GM12878 (cell line): ENCODE measurements around the gene SWSAP1.

Source experiments
- CEBPB ChIP-seq, 2 experiments: fragments of 150-350 bp in 1 of 2; IDR thresholded peaks; 2 replicates each; pipeline ENCODE4 v1.6.1; 2012 to 2014; ENCODE audit warnings: low read depth in 2 of 2, low read length in 2 of 2, borderline replicate concordance in 1 of 2, inconsistent platforms in 1 of 2
- CEBPZ ChIP-seq: fragments of 150-350 bp; IDR thresholded peaks from 2 replicates; pipeline ENCODE4 v1.6.1; 2016; ENCODE audit warnings: low read depth, low read length
- CTCF ChIP-seq, 3 experiments: IDR thresholded peaks in 2 of 3; conservative IDR thresholded peaks in 1 of 3; 2 replicates each; pipeline ENCODE4 v1.5.1; 2011; ENCODE audit warnings: low read depth in 3 of 3, low read length in 3 of 3, mild to moderate bottlenecking in 3 of 3, control low read depth in 2 of 3, moderate library complexity in 2 of 3, inconsistent platforms in 1 of 3, mixed read lengths in 1 of 3; ENCODE audit not compliant: control insufficient read depth in 2 of 3, insufficient read depth in 1 of 3; ENCODE audit errors: extremely low read depth in 1 of 3
- EED ChIP-seq: sonication (generic); IDR thresholded peaks from 2 replicates; pipeline ENCODE4 v1.6.1; 2016; ENCODE audit warnings: antibody characterized with exemption, low read depth
- FOXM1 ChIP-seq: IDR thresholded peaks from 2 replicates; pipeline ENCODE4 v1.6.1; 2012; ENCODE audit warnings: low read depth, mild to moderate bottlenecking, inconsistent platforms, low read length, moderate library complexity
- GABPA ChIP-seq: IDR thresholded peaks from 2 replicates; pipeline ENCODE4 v1.6.1; 2014; ENCODE audit warnings: antibody characterized with exemption, low read depth, mild to moderate bottlenecking, inconsistent platforms
- KDM1A ChIP-seq: fragments of 200-600 bp; sonication (generic); IDR thresholded peaks from 2 replicates; pipeline ENCODE4 v1.6.1; 2016; ENCODE audit warnings: borderline replicate concordance
- MYC ChIP-seq: IDR thresholded peaks from 2 replicates; pipeline ENCODE4 v1.6.1; 2011; ENCODE audit warnings: mild to moderate bottlenecking, low read length, moderate library complexity, inconsistent platforms; ENCODE audit not compliant: insufficient read depth, insufficient replicate concordance, insufficient read length, severe bottlenecking
- YBX1 ChIP-seq: fragments of 450-650 bp; IDR thresholded peaks from 2 replicates; pipeline ENCODE4 v1.6.1; 2016; ENCODE audit warnings: antibody characterized with exemption
- YY1 ChIP-seq: IDR thresholded peaks from 2 replicates; pipeline ENCODE4 v1.6.1; 2011; ENCODE audit warnings: low read depth, mild to moderate bottlenecking, low read length
- ZNF24 ChIP-seq: fragments of 450-650 bp; IDR thresholded peaks from 2 replicates; pipeline ENCODE4 v1.6.1; 2017; ENCODE audit warnings: antibody characterized with exemption, mild to moderate bottlenecking
- TF ChIP-seq, protein P1 (sequence below): IDR thresholded peaks from 2 replicates; pipeline ENCODE4 v1.6.1; 2011; ENCODE audit warnings: low read depth, low read length, improper control_type of control experiment, borderline replicate concordance
- TF ChIP-seq, protein P2 (sequence below): IDR thresholded peaks from 2 replicates; pipeline ENCODE4 v1.6.1; 2011; ENCODE audit warnings: low read depth, mild to moderate bottlenecking, low read length, moderate library complexity, borderline replicate concordance; ENCODE audit errors: extremely low read depth
- TF ChIP-seq, protein P3 (sequence below): fragments of 450-650 bp; formaldehyde crosslinking; IDR thresholded peaks from 2 replicates; pipeline ENCODE4 v1.4.0; 2020; ENCODE audit warnings: mild to moderate bottlenecking, moderate library complexity

GRCh38 chr19:11423164-11423790 lies 48.8 kb downstream of the SWSAP1 start:
- no peak for TF ChIP-seq EED
- no peak for TF ChIP-seq KDM1A
- TF ChIP-seq CTCF (IDR thresholded peaks at IDR 0.05 in 2 of 3, conservative IDR thresholded peaks at IDR 0.05 in 1 of 3; ENCODE audit: control insufficient read depth in 2 of 3, extremely low read depth in 1 of 3, insufficient read depth in 1 of 3, low read depth in 3 of 3, low read length in 3 of 3) = no peak
- TF ChIP-seq CEBPB (IDR thresholded peaks at IDR 0.05; ENCODE audit: borderline replicate concordance in 1 of 2, low read depth in 2 of 2, low read length in 2 of 2) = no peak
- TF ChIP-seq FOXM1 = no peak
- TF ChIP-seq, protein P1, sequence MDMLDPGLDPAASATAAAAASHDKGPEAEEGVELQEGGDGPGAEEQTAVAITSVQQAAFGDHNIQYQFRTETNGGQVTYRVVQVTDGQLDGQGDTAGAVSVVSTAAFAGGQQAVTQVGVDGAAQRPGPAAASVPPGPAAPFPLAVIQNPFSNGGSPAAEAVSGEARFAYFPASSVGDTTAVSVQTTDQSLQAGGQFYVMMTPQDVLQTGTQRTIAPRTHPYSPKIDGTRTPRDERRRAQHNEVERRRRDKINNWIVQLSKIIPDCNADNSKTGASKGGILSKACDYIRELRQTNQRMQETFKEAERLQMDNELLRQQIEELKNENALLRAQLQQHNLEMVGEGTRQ = no peak
- TF ChIP-seq, protein P2, sequence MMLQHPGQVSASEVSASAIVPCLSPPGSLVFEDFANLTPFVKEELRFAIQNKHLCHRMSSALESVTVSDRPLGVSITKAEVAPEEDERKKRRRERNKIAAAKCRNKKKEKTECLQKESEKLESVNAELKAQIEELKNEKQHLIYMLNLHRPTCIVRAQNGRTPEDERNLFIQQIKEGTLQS = no peak
- no peak for TF ChIP-seq GABPA
- TF ChIP-seq, protein P3, sequence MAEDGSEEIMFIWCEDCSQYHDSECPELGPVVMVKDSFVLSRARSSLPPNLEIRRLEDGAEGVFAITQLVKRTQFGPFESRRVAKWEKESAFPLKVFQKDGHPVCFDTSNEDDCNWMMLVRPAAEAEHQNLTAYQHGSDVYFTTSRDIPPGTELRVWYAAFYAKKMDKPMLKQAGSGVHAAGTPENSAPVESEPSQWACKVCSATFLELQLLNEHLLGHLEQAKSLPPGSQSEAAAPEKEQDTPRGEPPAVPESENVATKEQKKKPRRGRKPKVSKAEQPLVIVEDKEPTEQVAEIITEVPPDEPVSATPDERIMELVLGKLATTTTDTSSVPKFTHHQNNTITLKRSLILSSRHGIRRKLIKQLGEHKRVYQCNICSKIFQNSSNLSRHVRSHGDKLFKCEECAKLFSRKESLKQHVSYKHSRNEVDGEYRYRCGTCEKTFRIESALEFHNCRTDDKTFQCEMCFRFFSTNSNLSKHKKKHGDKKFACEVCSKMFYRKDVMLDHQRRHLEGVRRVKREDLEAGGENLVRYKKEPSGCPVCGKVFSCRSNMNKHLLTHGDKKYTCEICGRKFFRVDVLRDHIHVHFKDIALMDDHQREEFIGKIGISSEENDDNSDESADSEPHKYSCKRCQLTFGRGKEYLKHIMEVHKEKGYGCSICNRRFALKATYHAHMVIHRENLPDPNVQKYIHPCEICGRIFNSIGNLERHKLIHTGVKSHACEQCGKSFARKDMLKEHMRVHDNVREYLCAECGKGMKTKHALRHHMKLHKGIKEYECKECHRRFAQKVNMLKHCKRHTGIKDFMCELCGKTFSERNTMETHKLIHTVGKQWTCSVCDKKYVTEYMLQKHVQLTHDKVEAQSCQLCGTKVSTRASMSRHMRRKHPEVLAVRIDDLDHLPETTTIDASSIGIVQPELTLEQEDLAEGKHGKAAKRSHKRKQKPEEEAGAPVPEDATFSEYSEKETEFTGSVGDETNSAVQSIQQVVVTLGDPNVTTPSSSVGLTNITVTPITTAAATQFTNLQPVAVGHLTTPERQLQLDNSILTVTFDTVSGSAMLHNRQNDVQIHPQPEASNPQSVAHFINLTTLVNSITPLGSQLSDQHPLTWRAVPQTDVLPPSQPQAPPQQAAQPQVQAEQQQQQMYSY (CRISPR knock-in tag) = no peak
- TF ChIP-seq YY1 = no peak
- no peak for TF ChIP-seq ZNF24
- no peak for TF ChIP-seq YBX1
- TF ChIP-seq CEBPZ = no peak
- TF ChIP-seq MYC = no peak
